ENCODE data around the gene DDX50.

DDX50 gene

GRCh38 chr10:68955832-68956532, 54.9 kb downstream of the DDX50 start, which contains the start of gene DDX21:
DDX21 (plus strand) TSS chr10:68956170; CDS start chr10:68956226, 56 bp downstream.
- TF ChIP-seq CTCF (conservative IDR thresholded peaks at IDR 0.05; ENCODE audit: low read length) (peak; percentile 89), EZH2phosphoT487 (IDR thresholded peaks at IDR 0.05; ENCODE audit: borderline replicate concordance) (no peak)
- Histone ChIP-seq H2AFZ (ENCODE audit: low read length) (peak within 1 kb of the TSS; percentile 94), H3K79me2 (ENCODE audit: insufficient read depth, low read length) (peaks cover 58% of the 10 kb centered on the region)

GRCh38 chr10:68957284-68957615, 56.1 kb downstream of the DDX50 start:
- Histone ChIP-seq H3K27me3 (ENCODE audit: insufficient read depth, low read length, poor library complexity, severe bottlenecking) (no peaks in the 10 kb centered on the region), H3K9me3 (ENCODE audit: insufficient read depth, low read depth, low read length) (no peaks in the 10 kb centered on the region), H3K36me3 (ENCODE audit: insufficient read depth, low read length) (peaks cover 16% of the 10 kb centered on the region; the same call in 1 of the 2 replicates), H3K9ac (ENCODE audit: low read depth, low read length, poor library complexity, severe bottlenecking) (peak overlapping the region; percentile 95), H4K20me1 (ENCODE audit: insufficient read depth, low read length, poor library complexity, severe bottlenecking) (peaks cover 53% of the 10 kb centered on the region), H3K79me2 (ENCODE audit: insufficient read depth, low read length) (peaks cover 71% of the 10 kb centered on the region), H3K9me2 (replicated peaks; ENCODE audit: low read depth, low read length) (no peaks in the 10 kb centered on the region), H3K4me2 (ENCODE audit: low read depth, low read length, poor library complexity, severe bottlenecking) (peak overlapping the region; percentile 89), H3K4me1 (ENCODE audit: insufficient read depth, low read length, poor library complexity, severe bottlenecking) (peaks cover 41% of the 10 kb centered on the region), H3F3A (ENCODE audit: low read depth) (no peaks in the 10 kb centered on the region), H3K4me3 (ENCODE audit: low read length, poor library complexity, severe bottlenecking) (peak overlapping the region; percentile 95), H2AFZ (ENCODE audit: low read length) (no peak overlapping the region)
- TF ChIP-seq CTCF (conservative IDR thresholded peaks at IDR 0.05; ENCODE audit: low read length) (no peak), EZH2phosphoT487 (IDR thresholded peaks at IDR 0.05; ENCODE audit: borderline replicate concordance) (no peak)

More at GRCh38 chr10:68955832-68956532, 54.9 kb downstream of the DDX50 start, which contains the start of gene DDX21:
- Histone ChIP-seq H3K4me2 (ENCODE audit: low read depth, low read length, poor library complexity, severe bottlenecking) (peak within 1 kb of the TSS; percentile 89), H4K20me1 (ENCODE audit: insufficient read depth, low read length, poor library complexity, severe bottlenecking) (peaks cover 40% of the 10 kb centered on the region), H3K4me1 (ENCODE audit: insufficient read depth, low read length, poor library complexity, severe bottlenecking) (peaks cover 29% of the 10 kb centered on the region), H3K27me3 (ENCODE audit: insufficient read depth, low read length, poor library complexity, severe bottlenecking) (no peaks in the 10 kb centered on the region), H3K36me3 (ENCODE audit: insufficient read depth, low read length) (peaks cover 3% of the 10 kb centered on the region; the same call in 1 of the 2 replicates), H3K9me3 (ENCODE audit: insufficient read depth, low read depth, low read length) (no peaks in the 10 kb centered on the region), H3K9me2 (replicated peaks; ENCODE audit: low read depth, low read length) (no peaks in the 10 kb centered on the region), H3K9ac (ENCODE audit: low read depth, low read length, poor library complexity, severe bottlenecking) (peak within 1 kb of the TSS; percentile 95), H3F3A (ENCODE audit: low read depth) (no peaks in the 10 kb centered on the region), H3K4me3 (ENCODE audit: low read length, poor library complexity, severe bottlenecking) (peak within 1 kb of the TSS; percentile 95)

- TF ChIP-seq CTCF (conservative IDR thresholded peaks at IDR 0.05; ENCODE audit: low read length): no peak
- no peak for TF ChIP-seq EZH2phosphoT487 (IDR thresholded peaks at IDR 0.05; ENCODE audit: borderline replicate concordance)
- no peaks in the 10 kb centered on the region for H3K27me3 ChIP-seq (ENCODE audit: insufficient read depth, low read length, poor library complexity, severe bottlenecking)
- H3K36me3 ChIP-seq (ENCODE audit: insufficient read depth, low read length): peaks cover 20% of the 10 kb centered on the region; the same call in 1 of the 2 replicates
- H4K20me1 ChIP-seq (ENCODE audit: insufficient read depth, low read length, poor library complexity, severe bottlenecking): peaks cover 53% of the 10 kb centered on the region
- H3K9me2 ChIP-seq (replicated peaks; ENCODE audit: low read depth, low read length): no peaks in the 10 kb centered on the region
- no peaks in the 10 kb centered on the region for H3F3A ChIP-seq (ENCODE audit: low read depth)
- peak overlapping the region; percentile 95 for H3K9ac ChIP-seq (ENCODE audit: low read depth, low read length, poor library complexity, severe bottlenecking)
- H3K4me2 ChIP-seq (ENCODE audit: low read depth, low read length, poor library complexity, severe bottlenecking): peak overlapping the region; percentile 89
- H2AFZ ChIP-seq (ENCODE audit: low read length): no peak overlapping the region
- H3K9me3 ChIP-seq (ENCODE audit: insufficient read depth, low read depth, low read length): no peaks in the 10 kb centered on the region
- H3K4me1 ChIP-seq (ENCODE audit: insufficient read depth, low read length, poor library complexity, severe bottlenecking): peaks cover 41% of the 10 kb centered on the region
- peak overlapping the region; percentile 95 for H3K4me3 ChIP-seq (ENCODE audit: low read length, poor library complexity, severe bottlenecking)
- H3K79me2 ChIP-seq (ENCODE audit: insufficient read depth, low read length): peaks cover 75% of the 10 kb centered on the region
Observed at GRCh38 chr10:68957654-68958053, 56.5 kb downstream of the DDX50 start.

Measured in Loucy (cell line).